ENCODE results near the gene LRRTM3.

- no peak for TF ChIP-seq POLR2A (IDR thresholded peaks at IDR 0.05; ENCODE audit: low read depth, low read length)
- no peak for TF ChIP-seq POLR2AphosphoS5 (IDR thresholded peaks at IDR 0.05; ENCODE audit: low read depth, low read length)
- no peak for TF ChIP-seq TAF1 (IDR thresholded peaks at IDR 0.05; ENCODE audit: borderline replicate concordance, low read depth, low read length)
Observed at GRCh38 chr10:66926841-66927240, 1.0 kb downstream of the LRRTM3 start.

Measured in GM12892 (cell line).